ENCODE data around the gene BAZ2A.

DNA sequence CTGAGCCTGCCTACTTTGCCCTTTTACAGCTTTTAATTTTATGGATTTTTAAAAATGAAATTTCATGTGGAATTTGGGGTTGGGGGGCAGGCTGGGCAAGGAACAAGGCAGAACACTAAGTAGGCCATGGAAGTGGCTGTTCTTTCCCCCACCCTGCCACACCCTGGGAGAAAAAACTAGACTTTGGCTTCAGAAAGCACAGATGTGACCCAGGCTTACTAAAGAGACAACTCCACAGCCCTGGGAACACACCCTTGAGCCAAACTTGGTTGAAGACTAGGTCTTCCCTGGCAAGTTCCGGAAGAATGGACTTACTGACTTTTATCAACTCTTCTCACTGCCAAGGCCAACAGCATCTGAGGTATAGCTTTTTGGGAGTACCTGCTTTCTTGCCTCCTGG is 40.3 kb downstream of the BAZ2A start:
- TF ChIP-seq, protein P1, sequence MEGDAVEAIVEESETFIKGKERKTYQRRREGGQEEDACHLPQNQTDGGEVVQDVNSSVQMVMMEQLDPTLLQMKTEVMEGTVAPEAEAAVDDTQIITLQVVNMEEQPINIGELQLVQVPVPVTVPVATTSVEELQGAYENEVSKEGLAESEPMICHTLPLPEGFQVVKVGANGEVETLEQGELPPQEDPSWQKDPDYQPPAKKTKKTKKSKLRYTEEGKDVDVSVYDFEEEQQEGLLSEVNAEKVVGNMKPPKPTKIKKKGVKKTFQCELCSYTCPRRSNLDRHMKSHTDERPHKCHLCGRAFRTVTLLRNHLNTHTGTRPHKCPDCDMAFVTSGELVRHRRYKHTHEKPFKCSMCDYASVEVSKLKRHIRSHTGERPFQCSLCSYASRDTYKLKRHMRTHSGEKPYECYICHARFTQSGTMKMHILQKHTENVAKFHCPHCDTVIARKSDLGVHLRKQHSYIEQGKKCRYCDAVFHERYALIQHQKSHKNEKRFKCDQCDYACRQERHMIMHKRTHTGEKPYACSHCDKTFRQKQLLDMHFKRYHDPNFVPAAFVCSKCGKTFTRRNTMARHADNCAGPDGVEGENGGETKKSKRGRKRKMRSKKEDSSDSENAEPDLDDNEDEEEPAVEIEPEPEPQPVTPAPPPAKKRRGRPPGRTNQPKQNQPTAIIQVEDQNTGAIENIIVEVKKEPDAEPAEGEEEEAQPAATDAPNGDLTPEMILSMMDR (IDR thresholded peaks at IDR 0.05) = no peak
- no peak for TF ChIP-seq POLR2A (IDR thresholded peaks at IDR 0.05)
